NCI-H1417 treated with DMSO at 0.1 percent for 48 hours (cell line): Measurements from ENCODE around the gene MYLK4.

ENCODE experiments used
- DNase-seq: peaks from one replicate; lab custom pipeline; 2025; lab: John Stamatoyannopoulos, UW

Gene MYLK4

DNA sequence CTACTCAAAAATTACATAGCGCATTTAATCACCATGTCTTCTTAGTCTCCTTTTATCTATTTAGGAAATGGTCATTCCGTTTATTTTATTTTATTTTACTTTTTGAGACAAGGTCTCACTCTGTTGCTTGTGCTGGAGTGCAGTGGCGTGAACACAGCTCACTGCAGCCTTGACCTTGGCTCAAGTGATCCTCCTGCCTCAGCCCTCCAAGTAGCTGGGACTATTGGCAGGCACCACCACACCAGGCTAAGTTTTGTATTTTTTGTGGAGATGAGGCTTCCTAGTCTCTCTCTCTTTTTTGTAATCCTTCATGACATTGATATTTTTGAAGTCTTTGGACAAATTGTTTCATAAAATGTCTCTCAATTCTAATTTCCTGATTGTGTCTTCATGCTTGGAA is 4.7 kb upstream of the MYLK4 start:
- DNase-seq = no peak

- no peak for DNase-seq
These were observed 4.2 kb upstream of the MYLK4 start for GRCh38 chr6:2754911-2755310.

DNA sequence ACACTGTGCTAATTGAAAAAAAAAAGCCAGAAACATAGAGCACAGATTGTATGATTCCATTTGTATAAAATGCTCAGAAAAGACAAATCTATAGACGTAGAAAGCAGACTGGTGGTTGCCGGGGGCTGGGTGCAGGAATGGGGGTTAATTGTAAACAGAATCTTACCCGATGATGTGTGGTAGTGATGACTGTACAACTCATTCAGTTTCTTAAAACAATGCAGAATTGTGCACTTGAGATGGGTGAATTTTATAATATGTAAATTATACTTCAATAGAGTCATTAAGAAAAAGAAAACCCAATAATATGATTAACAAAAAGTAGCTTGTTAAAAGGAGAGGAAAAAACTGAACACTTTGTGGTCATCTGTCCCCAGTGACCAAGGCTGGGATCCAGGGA is 3.7 kb upstream of the MYLK4 start:
- no peak for DNase-seq

GRCh38 chr6:2753743-2754142 is 3.0 kb upstream of the MYLK4 start:
- no peak for DNase-seq

DNA sequence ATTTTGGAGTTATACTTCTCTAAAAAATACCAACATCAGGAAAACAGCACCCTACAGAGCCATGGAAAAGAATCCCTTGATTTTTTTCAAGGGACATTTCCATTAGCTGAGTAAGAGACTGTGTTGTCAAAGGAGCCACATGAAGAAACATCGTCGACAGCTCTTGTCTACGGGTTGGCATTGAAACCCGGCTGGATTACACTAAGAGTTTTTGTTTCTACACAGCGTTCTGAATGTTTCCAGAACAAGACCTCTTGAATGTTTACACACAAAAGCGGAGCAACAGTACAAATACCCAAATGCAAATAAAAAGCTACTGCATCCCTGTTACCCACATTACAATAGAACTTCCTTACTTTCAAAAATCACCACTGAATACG is 2.4 kb upstream of the MYLK4 start:
- DNase-seq = no peak

DNA sequence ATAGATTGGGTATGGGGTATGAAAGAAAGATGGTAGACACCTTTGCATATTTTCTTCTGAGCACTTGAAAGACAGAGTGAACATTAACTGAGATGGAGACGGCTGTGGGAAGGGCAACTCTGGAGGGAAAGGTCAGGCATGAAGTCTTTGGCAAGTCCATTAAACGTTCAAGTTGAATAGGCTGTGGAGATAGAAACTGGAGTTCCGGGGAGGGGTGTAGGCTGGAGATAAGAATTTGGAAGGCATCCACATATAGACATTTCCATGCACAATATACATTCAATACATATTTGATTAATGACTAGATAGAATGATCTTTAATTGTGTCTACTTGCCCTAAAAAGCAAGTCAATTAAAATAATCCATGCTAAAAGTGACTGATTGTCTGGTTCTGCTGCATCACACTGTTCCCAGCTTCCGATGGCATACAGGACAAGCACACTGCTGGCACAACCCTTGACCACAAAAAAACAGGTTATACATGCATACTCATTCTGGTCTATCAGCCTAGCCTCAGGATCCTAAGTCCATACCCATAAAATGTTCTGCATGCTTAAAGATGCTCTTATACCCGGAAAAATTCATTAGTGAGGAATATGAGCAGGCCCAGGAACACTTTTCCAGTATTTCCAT is 1.9 kb upstream of the MYLK4 start:
- DNase-seq = no peak

- DNase-seq = no peak
These were observed 1.1 kb upstream of the MYLK4 start for GRCh38 chr6:2751871-2752270.

DNA sequence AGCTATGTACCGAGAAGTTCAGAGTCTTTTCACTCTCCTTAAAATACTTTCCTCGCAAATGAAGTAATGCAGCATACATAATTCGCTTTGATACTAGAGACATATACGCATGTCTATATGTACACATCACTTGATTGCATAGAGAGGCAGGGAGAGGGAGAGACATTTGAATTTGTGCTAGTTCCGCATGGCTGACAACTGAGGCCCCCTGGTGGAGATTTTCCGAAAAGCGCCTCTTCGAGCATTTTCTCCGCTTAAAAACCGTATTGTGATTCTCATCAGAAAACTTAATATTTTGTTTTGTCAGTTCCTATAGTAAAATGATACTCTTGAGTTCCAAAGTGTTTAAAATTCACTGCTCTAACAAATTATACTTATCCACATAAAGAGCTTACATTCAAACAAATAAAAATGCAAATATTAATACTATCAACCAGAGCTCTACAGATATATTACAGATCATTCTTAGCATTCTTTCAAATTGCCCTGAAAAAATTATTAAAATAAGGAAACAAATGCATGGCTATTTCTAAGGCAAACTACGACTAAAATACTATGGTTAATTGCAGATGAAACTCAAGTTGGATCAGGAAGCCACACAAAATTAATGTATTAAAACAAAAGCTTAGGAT is 637 bp downstream of the MYLK4 start:
- no peak for DNase-seq

DNA sequence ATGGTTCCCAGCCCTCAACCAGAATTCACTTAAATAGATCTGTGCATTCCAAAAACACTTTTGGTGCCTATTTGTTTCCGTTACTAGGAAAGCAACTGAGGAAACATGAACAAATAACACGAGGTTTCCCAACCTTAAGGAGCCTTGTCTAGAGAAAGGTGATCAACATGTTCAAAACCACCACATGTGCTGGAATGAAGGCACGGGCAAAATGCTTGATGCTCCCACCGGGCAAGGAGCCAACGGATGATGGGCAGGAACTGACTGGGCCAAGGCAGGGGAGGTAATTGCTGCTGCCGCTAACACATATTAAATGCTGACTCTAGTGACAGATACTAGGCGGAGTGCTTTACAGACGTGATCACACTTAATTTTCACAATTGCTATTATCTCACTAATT is 2.5 kb downstream of the MYLK4 start:
- no peak for DNase-seq

- DNase-seq = no peak
These were observed 4.1 kb downstream of the MYLK4 start for GRCh38 chr6:2746557-2747061.

GRCh38 chr6:2745246-2745645 is 5.5 kb downstream of the MYLK4 start:
- DNase-seq = no peak

DNA sequence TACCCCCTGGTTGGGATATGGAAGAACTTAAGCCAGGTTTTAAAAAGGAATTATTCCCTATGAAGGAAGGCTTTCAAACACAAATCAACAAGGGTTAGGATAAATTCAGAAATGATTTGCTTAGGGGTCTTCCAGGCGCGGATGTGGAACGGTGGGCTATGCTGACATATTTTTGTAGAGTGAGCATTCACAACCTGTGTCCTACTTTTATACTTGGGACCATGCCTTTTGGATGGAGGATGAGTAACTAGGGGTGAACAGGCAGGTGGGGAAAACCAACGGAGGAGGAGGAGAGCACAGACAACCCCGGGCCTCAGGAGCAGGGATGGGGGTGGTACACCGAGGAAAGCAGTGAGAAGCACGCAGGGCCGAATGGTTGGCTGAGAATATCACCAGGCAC is 5.9 kb downstream of the MYLK4 start:
- DNase-seq = no peak

- no peak for DNase-seq
These were observed 6.4 kb downstream of the MYLK4 start for GRCh38 chr6:2744209-2744771.

DNA sequence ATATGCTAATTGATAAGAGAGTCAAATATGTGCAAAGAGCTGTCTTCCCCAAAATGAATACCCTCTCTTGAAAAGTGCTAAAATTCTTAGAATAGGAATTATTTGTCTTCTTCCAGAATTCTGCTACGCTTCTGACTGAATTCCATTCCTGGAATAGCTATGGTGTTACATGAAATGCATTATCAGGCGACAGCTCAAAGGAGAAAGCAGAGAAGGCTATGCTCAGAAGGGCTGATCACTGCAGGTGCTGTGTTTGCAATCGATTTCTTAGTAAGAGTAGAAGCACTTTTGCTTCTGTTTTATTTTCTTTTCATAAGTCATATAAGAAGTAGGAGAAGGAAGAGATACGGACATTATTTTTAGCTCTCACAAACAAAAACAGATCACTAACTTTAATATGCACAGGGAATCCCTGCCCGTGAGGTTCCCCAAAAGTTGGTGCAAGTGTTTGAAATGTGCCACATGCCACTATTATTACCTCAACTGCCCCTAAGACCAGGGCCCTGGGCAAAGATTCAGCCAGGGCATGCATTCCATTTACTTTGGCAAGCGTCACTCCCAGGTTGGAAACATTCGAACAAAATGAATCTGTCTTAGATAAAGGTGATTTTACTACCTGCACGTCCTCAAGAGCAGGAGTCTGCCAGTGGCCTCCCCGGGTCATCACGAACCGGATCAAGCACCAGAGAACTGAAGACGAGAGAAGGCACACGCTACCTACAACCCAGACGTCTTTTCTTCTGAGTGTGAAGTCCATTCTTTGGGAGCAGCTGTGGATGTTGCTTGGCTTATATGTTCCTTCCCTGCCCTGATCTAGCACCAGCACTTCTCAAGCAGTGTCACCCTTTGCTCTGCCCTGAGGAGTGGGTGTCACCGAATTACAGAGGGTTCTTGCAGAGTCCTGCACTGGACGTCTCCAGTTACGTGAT is 7.2 kb downstream of the MYLK4 start:
- DNase-seq = no peak

GRCh38 chr6:2741756-2742155 is 9.0 kb downstream of the MYLK4 start:
- DNase-seq = no peak

GRCh38 chr6:2740581-2740980 is 10.1 kb downstream of the MYLK4 start:
- no peak for DNase-seq

GRCh38 chr6:2739335-2739734 is 11.4 kb downstream of the MYLK4 start:
- DNase-seq = no peak

GRCh38 chr6:2738373-2738979 is 12.2 kb downstream of the MYLK4 start:
- no peak for DNase-seq

DNA sequence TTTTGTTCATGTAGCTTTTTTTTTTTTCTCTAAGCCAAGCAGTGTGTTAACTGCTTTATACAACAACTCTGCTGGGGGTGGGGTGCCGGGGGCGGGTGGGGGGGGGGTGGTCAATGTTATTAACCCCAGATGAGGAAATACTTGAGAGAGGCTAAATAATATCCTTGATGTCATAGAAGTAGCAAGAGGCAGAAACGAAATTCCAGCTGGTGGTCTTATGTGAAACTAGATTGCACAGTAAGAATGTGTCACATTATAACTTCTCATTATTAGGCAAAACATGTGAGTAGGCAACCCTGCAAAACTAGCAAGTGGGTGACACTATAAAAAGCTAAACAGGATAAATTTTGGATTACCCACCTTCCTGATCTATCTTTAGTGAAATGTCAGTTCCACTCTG is 12.8 kb downstream of the MYLK4 start:
- DNase-seq = no peak

DNA sequence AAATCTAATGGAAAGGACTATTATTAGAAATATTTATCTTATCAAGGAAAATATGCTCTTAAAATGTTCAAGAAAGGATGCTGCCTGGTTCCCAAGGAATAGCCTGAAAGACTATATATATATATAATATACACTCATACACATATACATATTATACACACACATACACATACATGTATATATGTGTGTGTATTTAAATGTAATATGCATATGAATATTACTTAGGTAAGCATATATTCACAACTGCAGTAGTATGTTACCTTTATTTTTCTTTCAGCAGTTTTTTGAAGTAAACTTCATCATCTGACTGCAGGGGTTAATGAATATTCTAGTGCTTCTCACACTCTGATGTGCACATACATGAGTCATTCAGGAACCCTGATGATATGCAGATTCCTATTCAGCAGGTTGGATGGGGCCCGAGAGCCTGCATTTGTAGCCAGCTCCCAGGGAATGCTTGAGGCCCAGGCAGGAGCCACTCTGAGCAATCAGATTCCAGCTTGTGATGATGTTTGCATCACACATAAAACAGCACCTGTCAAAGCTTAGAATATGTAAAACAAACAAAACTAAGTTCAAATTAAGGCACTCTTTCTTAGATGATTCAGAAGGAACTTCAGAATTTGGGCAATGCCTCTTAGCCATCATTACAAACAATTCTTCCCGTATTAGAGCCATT is 16.1 kb downstream of the MYLK4 start:
- no peak for DNase-seq

DNA sequence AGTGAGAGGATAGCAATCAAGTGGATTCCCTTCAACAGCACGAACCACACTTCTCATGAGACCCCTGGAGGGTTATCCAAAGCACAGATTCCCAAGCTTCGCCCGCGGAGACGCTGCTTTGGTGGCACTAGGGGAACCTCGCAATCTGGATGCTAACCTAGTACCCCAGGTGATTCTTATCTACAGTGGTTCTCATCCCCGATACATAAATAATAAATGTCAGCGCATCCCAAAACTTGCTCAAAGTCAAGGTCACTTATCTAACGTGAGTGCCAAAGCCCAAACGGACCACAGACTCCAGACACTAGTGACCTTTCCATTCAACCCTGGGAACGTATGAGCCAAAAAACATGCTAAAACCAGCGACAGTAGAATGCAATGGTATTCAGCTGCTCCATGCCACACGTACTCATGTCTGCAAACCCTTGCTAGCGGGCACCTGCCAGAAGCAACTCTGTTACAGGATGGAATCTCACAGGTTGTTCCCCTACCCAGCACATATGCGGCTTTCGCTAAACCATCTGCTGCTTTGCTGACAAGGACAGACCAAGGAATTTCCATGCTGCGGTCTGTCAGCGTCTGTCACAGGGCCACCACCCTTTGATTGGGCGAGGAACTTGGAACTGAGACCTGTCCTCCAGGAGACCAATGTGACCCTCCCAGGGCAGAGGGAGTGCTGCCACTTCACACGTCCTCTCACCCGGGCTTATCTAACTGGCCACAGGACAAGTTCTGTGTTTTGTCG is 16.8 kb downstream of the MYLK4 start:
- no peak for DNase-seq
